ENCODE measurements around the gene BOC. TPM values are rescaled to one million over a fixed set of nuclear protein-coding genes. Genes with fewer than 3 reads are reported as not detected.
"Not testable (repeated sequence)": the region's sequence is repeated elsewhere in the genome, so short reads cannot be mapped to it uniquely, and the experiment has no call there.

Gene BOC
- total and polyA plus RNA-seq, 10 donors, result 1.5 to 21.9 (median 13.5) TPM

DNA sequence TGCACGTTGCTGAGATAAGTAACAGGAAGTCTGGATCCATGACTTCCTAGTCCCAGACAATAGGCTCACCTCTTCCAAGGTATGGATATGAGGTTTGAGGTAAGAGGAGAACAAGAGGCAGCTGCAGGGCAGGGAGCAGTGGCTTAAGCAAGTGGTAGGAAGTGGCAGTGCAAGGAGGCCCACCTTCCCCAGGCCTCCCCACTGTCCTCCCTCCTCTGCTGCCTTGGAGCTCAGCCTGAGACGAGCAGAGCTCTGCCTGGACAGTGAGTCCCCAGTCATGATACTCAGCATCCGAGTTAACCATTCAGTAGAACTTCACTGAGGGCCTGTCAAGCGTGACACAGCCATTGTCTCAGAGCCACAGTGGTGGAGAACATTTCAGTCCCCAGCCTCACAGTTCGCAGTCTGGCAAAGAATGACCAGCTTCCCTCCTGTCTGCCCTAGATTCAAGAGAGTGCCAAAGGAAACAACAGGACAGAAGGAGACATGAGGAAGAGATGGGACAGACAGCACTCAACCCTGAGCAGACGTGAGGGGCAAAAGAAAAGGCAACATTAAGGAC is 41.4 kb upstream of the BOC start:
- no peak for TF ChIP-seq POLR2AphosphoS5 (IDR thresholded peaks at IDR 0.05)
- TF ChIP-seq, protein P1, sequence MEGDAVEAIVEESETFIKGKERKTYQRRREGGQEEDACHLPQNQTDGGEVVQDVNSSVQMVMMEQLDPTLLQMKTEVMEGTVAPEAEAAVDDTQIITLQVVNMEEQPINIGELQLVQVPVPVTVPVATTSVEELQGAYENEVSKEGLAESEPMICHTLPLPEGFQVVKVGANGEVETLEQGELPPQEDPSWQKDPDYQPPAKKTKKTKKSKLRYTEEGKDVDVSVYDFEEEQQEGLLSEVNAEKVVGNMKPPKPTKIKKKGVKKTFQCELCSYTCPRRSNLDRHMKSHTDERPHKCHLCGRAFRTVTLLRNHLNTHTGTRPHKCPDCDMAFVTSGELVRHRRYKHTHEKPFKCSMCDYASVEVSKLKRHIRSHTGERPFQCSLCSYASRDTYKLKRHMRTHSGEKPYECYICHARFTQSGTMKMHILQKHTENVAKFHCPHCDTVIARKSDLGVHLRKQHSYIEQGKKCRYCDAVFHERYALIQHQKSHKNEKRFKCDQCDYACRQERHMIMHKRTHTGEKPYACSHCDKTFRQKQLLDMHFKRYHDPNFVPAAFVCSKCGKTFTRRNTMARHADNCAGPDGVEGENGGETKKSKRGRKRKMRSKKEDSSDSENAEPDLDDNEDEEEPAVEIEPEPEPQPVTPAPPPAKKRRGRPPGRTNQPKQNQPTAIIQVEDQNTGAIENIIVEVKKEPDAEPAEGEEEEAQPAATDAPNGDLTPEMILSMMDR (IDR thresholded peaks at IDR 0.05 in 8 of 11, conservative IDR thresholded peaks at IDR 0.05 in 3 of 11), result no peak
- no peak for TF ChIP-seq POLR2A (IDR thresholded peaks at IDR 0.05)
- intact Hi-C loops (cut with DNase I; ENCODE audit: low total_unique reads), result no loop called here
- no peaks in the 10 kb centered on the region for H3K36me3 ChIP-seq
- no peak overlapping the region for H3K27ac ChIP-seq
- no peak overlapping the region for H3K4me3 ChIP-seq
- no peaks in the 10 kb centered on the region for H3K9me3 ChIP-seq
- DNase-seq, result no peak
- 66 to 84% (median 75%) methylated on average over 4 to 6 of the region's 6 CpGs for WGBS, 5 donors
- H3K4me1 ChIP-seq, result no peaks in the 10 kb centered on the region
- H3K27me3 ChIP-seq (replicated peaks in 1 of 7), result no peaks in the 10 kb centered on the region

DNA sequence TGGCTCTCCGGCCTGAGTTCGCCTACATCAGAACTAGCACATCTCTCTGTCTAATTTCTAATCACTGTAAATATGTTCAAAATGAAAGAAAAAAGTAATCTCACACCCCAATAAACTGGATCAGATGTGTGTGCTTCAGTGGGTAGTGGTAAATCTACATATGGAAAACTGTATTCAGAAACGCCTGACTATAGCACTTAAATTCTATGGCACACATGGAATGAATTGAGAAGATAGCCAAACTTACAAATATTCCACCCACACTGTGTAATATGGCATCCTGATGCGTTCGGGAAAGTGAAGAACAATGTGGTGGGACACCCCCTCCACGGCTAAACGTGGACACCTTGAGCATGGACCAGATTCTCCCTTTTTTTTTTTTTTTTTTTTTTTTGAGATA is 40.6 kb upstream of the BOC start:
- intact Hi-C loops (cut with DNase I; ENCODE audit: low total_unique reads), result no loop called here
- H3K9me3 ChIP-seq, result no peaks in the 10 kb centered on the region
- WGBS, 5 donors, result 87 to 96% (median 94%) methylated on average over 7 of the region's 7 CpGs
- H3K27ac ChIP-seq, result no peak overlapping the region
- H3K4me3 ChIP-seq, result no peak overlapping the region
- no peaks in the 10 kb centered on the region for H3K4me1 ChIP-seq
- no peak for DNase-seq
- no peaks in the 10 kb centered on the region for H3K36me3 ChIP-seq
- TF ChIP-seq, protein P1 (IDR thresholded peaks at IDR 0.05 in 8 of 11, conservative IDR thresholded peaks at IDR 0.05 in 3 of 11), result no peak
- no peak for TF ChIP-seq POLR2A (IDR thresholded peaks at IDR 0.05)
- no peak for TF ChIP-seq POLR2AphosphoS5 (IDR thresholded peaks at IDR 0.05)
- no peaks in the 10 kb centered on the region for H3K27me3 ChIP-seq (replicated peaks in 1 of 7)

DNA sequence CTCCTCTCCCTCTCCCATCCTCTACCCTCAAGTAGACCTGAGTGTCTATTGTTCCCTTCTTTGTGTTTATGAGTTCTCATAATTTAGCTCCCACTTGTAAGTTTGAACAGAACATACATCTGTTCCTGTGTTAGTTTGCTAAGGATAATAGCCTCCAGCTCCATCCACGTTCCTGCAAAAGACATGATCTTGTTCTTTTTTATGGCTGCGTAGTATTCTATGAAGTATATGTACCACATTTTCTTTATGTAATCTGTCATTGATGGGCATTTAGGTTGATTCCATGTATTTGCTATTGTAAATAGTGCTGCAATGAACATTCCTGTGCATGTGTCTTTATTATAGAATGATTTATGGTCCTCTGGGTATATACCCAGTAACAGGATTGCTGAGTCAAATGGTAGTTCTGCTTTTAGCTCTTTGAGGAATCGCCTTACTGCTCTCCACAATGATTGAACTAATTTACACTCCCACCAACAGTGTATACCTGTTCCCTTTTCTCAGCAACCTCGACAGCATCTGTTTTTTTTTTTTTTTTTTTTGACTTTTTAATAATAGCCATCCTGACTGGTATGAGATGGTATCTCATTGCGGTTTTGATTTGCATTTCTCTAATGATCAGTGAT is 39.6 kb upstream of the BOC start:
- intact Hi-C loops (cut with DNase I; ENCODE audit: low total_unique reads); H3K4me1 ChIP-seq; H3K9me3 ChIP-seq; H3K27ac ChIP-seq; DNase-seq; H3K4me3 ChIP-seq; H3K36me3 ChIP-seq; H3K27me3 ChIP-seq (replicated peaks in 1 of 7): not testable (repeated sequence)
- WGBS, 5 donors, result 60 to 66% (median 65%) methylated on average over 5 of the region's 5 CpGs

DNA sequence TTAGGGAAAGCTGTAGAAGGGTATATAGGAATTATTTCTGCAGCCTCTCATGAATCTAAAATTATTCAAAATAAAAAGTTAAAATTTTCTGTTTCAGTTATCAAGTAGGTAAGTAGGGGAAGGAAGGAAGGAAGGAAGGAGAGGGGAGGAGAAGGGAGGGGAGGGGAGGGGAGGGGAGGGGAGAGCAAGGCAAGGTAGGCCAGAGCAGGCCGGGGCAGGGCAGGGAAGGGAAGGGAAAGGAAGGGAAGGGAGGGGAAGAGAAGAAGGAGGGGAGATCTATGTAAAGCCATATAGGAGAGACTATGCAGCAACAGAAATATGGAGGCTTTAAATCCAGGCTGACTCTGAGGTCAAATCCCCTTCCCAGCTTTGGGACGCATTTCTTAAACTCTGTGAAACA is 38.3 kb upstream of the BOC start:
- no peak for DNase-seq
- H3K4me1 ChIP-seq, result no peaks in the 10 kb centered on the region
- no peak overlapping the region for H3K4me3 ChIP-seq
- TF ChIP-seq POLR2A (IDR thresholded peaks at IDR 0.05) (no peak), POLR2AphosphoS5 (IDR thresholded peaks at IDR 0.05) (no peak)
- TF ChIP-seq, protein P1 (IDR thresholded peaks at IDR 0.05 in 8 of 11, conservative IDR thresholded peaks at IDR 0.05 in 3 of 11), result no peak
- 77 to 89% (median 81%) methylated on average over 2 of the region's 2 CpGs for whole genome bisulfite sequencing, 5 donors
- no peaks in the 10 kb centered on the region for H3K27me3 ChIP-seq (replicated peaks in 1 of 7)
- intact Hi-C loops (cut with DNase I; ENCODE audit: low total_unique reads), result no loop called here
- H3K9me3 ChIP-seq, result no peaks in the 10 kb centered on the region
- H3K36me3 ChIP-seq, result no peaks in the 10 kb centered on the region
- H3K27ac ChIP-seq, result no peak overlapping the region
